H1 (cell line): Measurements from ENCODE around the gene KANSL3. TPM values are rescaled to one million over a fixed set of nuclear protein-coding genes. Genes with fewer than 3 reads are reported as not detected.

ENCODE experiments used
- CTCF ChIA-PET: fragments of 300-600 bp; sonication (Branson Sonifier 250); formaldehyde crosslinking; loops from one replicate; lab custom pipeline; 2021; ENCODE audit not compliant: partially characterized antibody; lab: Charles Lee
- POLR2A ChIA-PET: fragments of 300-600 bp; sonication (Branson Sonifier 250); formaldehyde crosslinking; loops from one replicate; lab custom pipeline; 2021; ENCODE audit warnings: inconsistent platforms; ENCODE audit not compliant: partially characterized antibody; lab: Charles Lee
- DNase-seq, 2 experiments: peaks; one replicate each; pipeline versions ENCODE4 v3.0.0 to v3.0.0-alpha.2; 2010 to 2022; ENCODE audit warnings: low spot score in 2 of 2, low read depth in 1 of 2, mixed read lengths in 1 of 2
- FAIRE-seq: peaks from 2 replicates; lab custom pipeline; 2011; peaks lifted over from hg19 to GRCh38; lab: Jason Lieb, UNC
- H2AFZ ChIP-seq: 2 replicates; pipeline ENCODE4 v1.8.1; 2012; ENCODE audit warnings: low read length, inconsistent platforms
- H2AK5ac ChIP-seq: 2 replicates; pipeline ENCODE4 v1.6.1; 2013; ENCODE audit warnings: low read depth, low read length
- H2BK120ac ChIP-seq: replicated peaks from 2 replicates; pipeline ENCODE3; 2013; ENCODE audit warnings: low read depth, low read length, inconsistent platforms
- H2BK12ac ChIP-seq: 2 replicates; pipeline ENCODE4 v1.6.1; 2013; ENCODE audit warnings: low read depth, low read length
- H2BK15ac ChIP-seq: 2 replicates; pipeline ENCODE4 v1.6.1; 2013; ENCODE audit warnings: low read length
- H2BK20ac ChIP-seq: 2 replicates; pipeline ENCODE4 v1.6.1; 2013; ENCODE audit warnings: low read length
- H2BK5ac ChIP-seq: 2 replicates; pipeline ENCODE4 v1.6.1; 2013; ENCODE audit warnings: low read depth, low read length
- H3K14ac ChIP-seq: 2 replicates; pipeline ENCODE4 v1.6.1; 2013; ENCODE audit warnings: inconsistent platforms; ENCODE audit not compliant: insufficient read length
- H3K18ac ChIP-seq: 2 replicates; pipeline ENCODE4 v1.6.1; 2013; ENCODE audit warnings: low read length; ENCODE audit errors: extremely low read depth
- H3K23ac ChIP-seq: 2 replicates; pipeline ENCODE4 v1.6.1; 2013; ENCODE audit warnings: inconsistent platforms; ENCODE audit not compliant: insufficient read length
- H3K23me2 ChIP-seq: 2 replicates; pipeline ENCODE4 v1.6.1; 2013; ENCODE audit warnings: low read depth, low read length
- H3K27ac ChIP-seq: 2 replicates; pipeline ENCODE4 v1.6.1; 2011; ENCODE audit warnings: low read depth, low read length, inconsistent platforms
- H3K27me3 ChIP-seq, 4 experiments: replicated peaks in 1 of 4; 1 replicate in 1 of 4; 2 replicates in 3 of 4; pipeline versions ENCODE4 v1.6.1 to v1.8.1; 2011 to 2013; ENCODE audit warnings: low read length in 3 of 4, mild to moderate bottlenecking in 3 of 4, inconsistent platforms in 2 of 4, mixed read lengths in 2 of 4, moderate library complexity in 1 of 4; ENCODE audit not compliant: control insufficient read depth in 3 of 4, insufficient read depth in 3 of 4; ENCODE audit errors: extremely low read depth in 1 of 4
- H3K36me3 ChIP-seq, 4 experiments: 2 replicates each; pipeline versions ENCODE4 v1.6.1 to v1.8.1; 2011 to 2013; ENCODE audit warnings: mild to moderate bottlenecking in 4 of 4, low read length in 3 of 4, moderate library complexity in 2 of 4, control low read depth in 1 of 4, inconsistent platforms in 1 of 4; ENCODE audit not compliant: insufficient read depth in 4 of 4, control insufficient read depth in 2 of 4
- H3K4ac ChIP-seq: replicated peaks from 2 replicates; pipeline ENCODE3; 2013; ENCODE audit warnings: low read length, low read depth, mixed read lengths, inconsistent platforms; ENCODE audit not compliant: insufficient read length
- H3K4me1 ChIP-seq, 4 experiments: replicated peaks in 1 of 4; 1 replicate in 1 of 4; 2 replicates in 3 of 4; pipeline versions ENCODE4 v1.6.1 to v1.8.1; 2011 to 2013; ENCODE audit warnings: low read length in 3 of 4, inconsistent platforms in 2 of 4, mixed read lengths in 1 of 4; ENCODE audit not compliant: insufficient read depth in 4 of 4, control insufficient read depth in 3 of 4
- H3K4me2 ChIP-seq, 2 experiments: 2 replicates each; pipeline versions ENCODE4 v1.6.1 to v1.8.1; 2011 to 2013; ENCODE audit warnings: low read depth in 2 of 2, low read length in 2 of 2, control low read depth in 1 of 2, inconsistent platforms in 1 of 2, mild to moderate bottlenecking in 1 of 2; ENCODE audit not compliant: insufficient read depth in 1 of 2
- H3K4me3 ChIP-seq, 4 experiments: fragments of 200-600, 300-600 bp in 1 of 4; sonication (generic), shearing (Covaris generic), sonication (Bioruptor Twin) in 1 of 4; 2 replicates each; pipeline versions ENCODE4 v1.5.1 to v1.8.1; 2011 to 2016; ENCODE audit warnings: low read length in 4 of 4, low read depth in 3 of 4, control low read depth in 2 of 4, inconsistent platforms in 2 of 4, mild to moderate bottlenecking in 2 of 4, mixed read lengths in 1 of 4, moderate library complexity in 1 of 4; ENCODE audit not compliant: insufficient read depth in 2 of 4; ENCODE audit errors: extremely low read depth in 1 of 4
- H3K56ac ChIP-seq: replicated peaks from 2 replicates; pipeline ENCODE3; 2013; ENCODE audit warnings: low read depth, mild to moderate bottlenecking, mixed read lengths, low read length, inconsistent platforms; ENCODE audit not compliant: insufficient read length
- H3K79me1 ChIP-seq: 2 replicates; pipeline ENCODE4 v1.6.1; 2013; ENCODE audit warnings: low read depth, low read length, control low read depth
- H3K79me2 ChIP-seq, 2 experiments: 2 replicates each; pipeline versions ENCODE4 v1.6.1 to v1.8.1; 2012 to 2013; ENCODE audit warnings: low read length in 2 of 2, mild to moderate bottlenecking in 2 of 2, inconsistent platforms in 1 of 2; ENCODE audit not compliant: insufficient read depth in 2 of 2, control insufficient read depth in 1 of 2
- H3K9ac ChIP-seq, 4 experiments: replicated peaks in 1 of 4; 1 replicate in 1 of 4; 2 replicates in 3 of 4; pipeline versions ENCODE4 v1.6.1 to v1.8.1; 2011 to 2013; ENCODE audit warnings: low read depth in 3 of 4, low read length in 3 of 4, control low read depth in 2 of 4, mild to moderate bottlenecking in 2 of 4, moderate library complexity in 2 of 4, inconsistent platforms in 1 of 4; ENCODE audit errors: extremely low read depth in 1 of 4
- H3K9me3 ChIP-seq, 2 experiments: 2 replicates each; pipeline versions ENCODE4 v1.6.1 to v1.8.1; 2012 to 2013; ENCODE audit warnings: mild to moderate bottlenecking in 2 of 2, moderate library complexity in 2 of 2, control low read depth in 1 of 2, inconsistent platforms in 1 of 2, low read depth in 1 of 2, low read length in 1 of 2, mixed read lengths in 1 of 2; ENCODE audit not compliant: insufficient read depth in 2 of 2
- H4K20me1 ChIP-seq, 2 experiments: replicated peaks in 1 of 2; 2 replicates each; pipeline versions ENCODE3 to v1.8.1; 2011 to 2013; ENCODE audit warnings: inconsistent platforms in 2 of 2, low read length in 2 of 2, mild to moderate bottlenecking in 1 of 2; ENCODE audit not compliant: insufficient read depth in 2 of 2, control insufficient read depth in 1 of 2
- H4K5ac ChIP-seq: 2 replicates; pipeline ENCODE4 v1.6.1; 2013; ENCODE audit warnings: low read length, low read depth, mixed read lengths, inconsistent platforms; ENCODE audit not compliant: insufficient read length
- H4K8ac ChIP-seq: 2 replicates; pipeline ENCODE4 v1.8.0; 2013; ENCODE audit warnings: mild to moderate bottlenecking, moderate library complexity, low read length, inconsistent platforms; ENCODE audit not compliant: insufficient read depth; ENCODE audit errors: extremely low read depth
- H4K91ac ChIP-seq: replicated peaks from 2 replicates; pipeline ENCODE3; 2013; ENCODE audit warnings: low read length, mixed read lengths, inconsistent platforms; ENCODE audit not compliant: insufficient read length
- BCL11A ChIP-seq, 2 experiments: IDR thresholded peaks; one replicate each; pipeline ENCODE4 v1.6.1; 2011; ENCODE audit warnings: low read depth in 2 of 2, low read length in 2 of 2, mild to moderate bottlenecking in 2 of 2
- CEBPB ChIP-seq: IDR thresholded peaks from 2 replicates; pipeline ENCODE4 v1.6.1; 2012; ENCODE audit warnings: low read depth, low read length
- CHD2 ChIP-seq: IDR thresholded peaks from 2 replicates; pipeline ENCODE4 v1.6.1; 2012; ENCODE audit warnings: low read length, improper control_type of control experiment
- CREB1 ChIP-seq: IDR thresholded peaks from 2 replicates; pipeline ENCODE4 v1.6.1; 2012; ENCODE audit warnings: inconsistent platforms
- EZH2 ChIP-seq: fragments of 200-600 bp; sonication (generic); IDR thresholded peaks from 2 replicates; pipeline ENCODE4 v1.7.1; 2012; ENCODE audit warnings: low read depth, mild to moderate bottlenecking, moderate library complexity, low read length, inconsistent platforms; ENCODE audit not compliant: severe bottlenecking
- FOSL1 ChIP-seq: IDR thresholded peaks from 2 replicates; pipeline ENCODE4 v1.6.1; 2011; ENCODE audit warnings: mild to moderate bottlenecking, low read depth, low read length, moderate library complexity; ENCODE audit not compliant: insufficient read depth
- KDM1A ChIP-seq: fragments of 200-600, 300-600 bp; sonication (generic); IDR thresholded peaks from 2 replicates; pipeline ENCODE4 v1.7.1; 2016; ENCODE audit warnings: mild to moderate bottlenecking, low read length, borderline replicate concordance
- NANOG ChIP-seq: IDR thresholded peaks from 2 replicates; pipeline ENCODE4 v1.6.1; 2011; ENCODE audit warnings: low read length, low read depth, mild to moderate bottlenecking, inconsistent platforms; ENCODE audit not compliant: insufficient read depth, poor library complexity, severe bottlenecking
- NRF1 ChIP-seq: IDR thresholded peaks from 2 replicates; pipeline ENCODE4 v1.6.1; 2011; ENCODE audit warnings: mild to moderate bottlenecking, low read depth, low read length, improper control_type of control experiment
- POLR2AphosphoS5 ChIP-seq: IDR thresholded peaks from 2 replicates; pipeline ENCODE4 v1.6.1; 2011; ENCODE audit warnings: low read depth, low read length
- TAF7 ChIP-seq: optimal IDR thresholded peaks from 2 replicates; pipeline ENCODE3; 2011; ENCODE audit warnings: low read depth, mild to moderate bottlenecking, inconsistent platforms, low read length, moderate library complexity, borderline replicate concordance
- TEAD4 ChIP-seq: IDR thresholded peaks from 2 replicates; pipeline ENCODE4 v1.6.1; 2012; ENCODE audit warnings: low read depth, low read length, inconsistent platforms, mixed read lengths
- ZNF274 ChIP-seq: IDR thresholded peaks from 2 replicates; pipeline ENCODE4 v1.7.0; 2012; ENCODE audit warnings: low read length, borderline replicate concordance; ENCODE audit errors: extremely low read depth
- WGBS, 2 experiments: shearing (Covaris generic) in 1 of 2; methylation state at CpG; one replicate each; pipeline versions ENCODE4 v1.1.6 to v1.1.7; 2013 to 2015; ENCODE audit warnings: low lambda C conversion rate in 2 of 2, mixed read lengths in 2 of 2, inconsistent platforms in 1 of 2, low coverage in 1 of 2, missing lambda C conversion rate in 1 of 2; ENCODE audit not compliant: insufficient replicate concordance in 2 of 2, insufficient coverage in 1 of 2, insufficient read length in 1 of 2; ENCODE audit errors: extremely low coverage in 1 of 2, missing lambda C conversion rate in 1 of 2; 5-methylcytosine and 5-hydroxymethylcytosine counted together
- polyA plus RNA-seq, 7 experiments: library from polyadenylated mRNA; depleted of rRNA in 3 of 7; stranded (reverse) in 5 of 7; unstranded in 2 of 7; fragments of >200 nt in 5 of 7; fragments of 200-250 nt in 2 of 7; gene quantifications; 1 replicate in 5 of 7; 2 replicates in 1 of 7; 4 replicates in 1 of 7; pipeline versions ENCODE4 v1.2.1 to v1.2.3, GENCODE V29; 2011 to 2013; ENCODE audit warnings: missing spikeins in 2 of 7, mixed read lengths in 2 of 7
- total RNA-seq: library from RNA; stranded (reverse); fragmentation: NEBNext Ultra II Directional; extraction: Animal tissue kit (Norgen Biotek cat#: 25700); gene quantifications from 2 replicates; pipeline ENCODE4 v1.2.1, GENCODE V29; 2021
- TF ChIP-seq, protein P1 (sequence below): IDR thresholded peaks from 2 replicates; pipeline ENCODE4 v1.6.1; 2012; ENCODE audit warnings: low read length, inconsistent platforms

KANSL3 gene
- total and polyA plus RNA-seq, 2 of the 8 experiments (the other 6 are each of a cell fraction or from before 2014, with no cell fraction given), result 19.8 to 31.4 TPM

DNA sequence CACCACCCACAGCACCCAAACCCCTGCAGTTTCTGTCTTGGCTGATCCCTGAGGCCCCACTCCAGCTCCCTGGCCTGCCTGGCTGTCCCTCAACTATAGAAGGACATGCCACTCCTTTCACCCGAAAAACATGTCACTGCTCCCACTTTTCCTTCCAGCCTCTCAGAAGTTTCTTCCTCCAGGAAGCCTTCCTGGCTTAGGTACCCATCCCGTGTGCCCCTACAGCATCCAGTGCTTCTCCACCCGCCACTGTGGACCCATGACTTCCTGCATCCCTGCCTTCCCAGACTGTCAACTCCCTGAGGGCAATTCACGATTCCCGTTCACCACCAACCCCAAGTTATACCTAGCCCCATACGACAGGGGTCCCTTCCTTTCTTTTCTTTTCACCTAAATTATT is 80.1 kb downstream of the KANSL3 start:
- Histone ChIP-seq H3K27me3 (no peaks in the 10 kb centered on the region), H4K20me1 (no peaks in the 10 kb centered on the region), H4K91ac (no peak overlapping the region), H2BK20ac (no peak overlapping the region), H3K23me2 (no peaks in the 10 kb centered on the region), H3K18ac (no peak overlapping the region), H3K36me3 (no peaks in the 10 kb centered on the region), H4K5ac (no peak overlapping the region), H2BK12ac (no peak overlapping the region), H2AFZ (no peak overlapping the region), H3K4ac (no peak overlapping the region), H2BK120ac (no peak overlapping the region), H3K4me3 (no peak overlapping the region), H3K4me1 (peaks cover 0 to 8% (median 3%) of the 10 kb centered on the region in 4 experiments; a peak in 4 of 7 replicates), H3K14ac (no peak overlapping the region), H3K23ac (no peak overlapping the region), H3K27ac (no peak overlapping the region), H2BK5ac (no peak overlapping the region), H3K56ac (no peak overlapping the region), H3K79me2 (no peaks in the 10 kb centered on the region), H3K4me2 (no peak overlapping the region), H2AK5ac (no peak overlapping the region), H4K8ac (no peak overlapping the region), H2BK15ac (no peak overlapping the region), H3K9me3 (no peaks in the 10 kb centered on the region), H3K79me1 (no peaks in the 10 kb centered on the region), H3K9ac (no peak overlapping the region)
- ChIA-PET CTCF (interaction anchor here (1.6 to 13.1 kb wide), 2 partner anchors 10 to 24 kb away, joined by 7 to 361 read pairs; partner anchors contain the start of gene ARID5A), POLR2A (no interaction called here)
- WGBS, 2 experiments, result 91% methylated on average over 6 of the region's 6 CpGs; no CpG with 5 or more reads in 1 of the 2 experiments
- no peak for FAIRE-seq
- no peak for DNase-seq
- TF ChIP-seq CREB1 (no peak), TEAD4 (no peak), KDM1A (no peak), POLR2AphosphoS5 (no peak), EZH2 (no peak), CEBPB (no peak), CHD2 (no peak), TAF7 (no peak), FOSL1 (no peak), NANOG (no peak), NRF1 (no peak), BCL11A (IDR thresholded peaks at IDR 0.05; ENCODE audit: low read depth in 2 of 2, low read length in 2 of 2) (no peak), ZNF274 (no peak)
- TF ChIP-seq, protein P1, sequence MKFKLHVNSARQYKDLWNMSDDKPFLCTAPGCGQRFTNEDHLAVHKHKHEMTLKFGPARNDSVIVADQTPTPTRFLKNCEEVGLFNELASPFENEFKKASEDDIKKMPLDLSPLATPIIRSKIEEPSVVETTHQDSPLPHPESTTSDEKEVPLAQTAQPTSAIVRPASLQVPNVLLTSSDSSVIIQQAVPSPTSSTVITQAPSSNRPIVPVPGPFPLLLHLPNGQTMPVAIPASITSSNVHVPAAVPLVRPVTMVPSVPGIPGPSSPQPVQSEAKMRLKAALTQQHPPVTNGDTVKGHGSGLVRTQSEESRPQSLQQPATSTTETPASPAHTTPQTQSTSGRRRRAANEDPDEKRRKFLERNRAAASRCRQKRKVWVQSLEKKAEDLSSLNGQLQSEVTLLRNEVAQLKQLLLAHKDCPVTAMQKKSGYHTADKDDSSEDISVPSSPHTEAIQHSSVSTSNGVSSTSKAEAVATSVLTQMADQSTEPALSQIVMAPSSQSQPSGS, result no peak
